ENCODE measurements around the gene IFNL3.

DNA sequence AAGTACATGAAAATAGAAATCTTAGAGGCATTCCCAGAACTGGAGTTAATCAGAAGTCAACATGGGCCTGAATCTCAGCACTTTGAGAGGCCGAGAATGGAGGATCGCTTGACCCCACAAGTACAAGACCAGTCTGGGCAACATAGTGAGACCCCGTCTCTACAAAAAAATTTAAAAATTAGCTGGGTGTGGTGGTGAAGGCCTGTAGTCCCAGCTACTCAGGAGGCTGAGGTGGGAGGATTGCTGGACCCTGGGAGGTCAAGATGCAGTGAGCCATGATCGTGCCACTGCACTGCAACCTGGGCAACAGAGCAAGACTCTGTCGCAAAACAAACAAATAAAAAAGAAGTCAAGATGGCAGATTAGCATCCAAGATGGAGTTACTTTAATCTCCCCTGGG is 31.9 kb upstream of the IFNL3 start:
- TF ChIP-seq, protein P1, sequence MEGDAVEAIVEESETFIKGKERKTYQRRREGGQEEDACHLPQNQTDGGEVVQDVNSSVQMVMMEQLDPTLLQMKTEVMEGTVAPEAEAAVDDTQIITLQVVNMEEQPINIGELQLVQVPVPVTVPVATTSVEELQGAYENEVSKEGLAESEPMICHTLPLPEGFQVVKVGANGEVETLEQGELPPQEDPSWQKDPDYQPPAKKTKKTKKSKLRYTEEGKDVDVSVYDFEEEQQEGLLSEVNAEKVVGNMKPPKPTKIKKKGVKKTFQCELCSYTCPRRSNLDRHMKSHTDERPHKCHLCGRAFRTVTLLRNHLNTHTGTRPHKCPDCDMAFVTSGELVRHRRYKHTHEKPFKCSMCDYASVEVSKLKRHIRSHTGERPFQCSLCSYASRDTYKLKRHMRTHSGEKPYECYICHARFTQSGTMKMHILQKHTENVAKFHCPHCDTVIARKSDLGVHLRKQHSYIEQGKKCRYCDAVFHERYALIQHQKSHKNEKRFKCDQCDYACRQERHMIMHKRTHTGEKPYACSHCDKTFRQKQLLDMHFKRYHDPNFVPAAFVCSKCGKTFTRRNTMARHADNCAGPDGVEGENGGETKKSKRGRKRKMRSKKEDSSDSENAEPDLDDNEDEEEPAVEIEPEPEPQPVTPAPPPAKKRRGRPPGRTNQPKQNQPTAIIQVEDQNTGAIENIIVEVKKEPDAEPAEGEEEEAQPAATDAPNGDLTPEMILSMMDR (IDR thresholded peaks at IDR 0.05), result no peak
- TF ChIP-seq POLR2AphosphoS5 (IDR thresholded peaks at IDR 0.05) (no peak), POLR2A (IDR thresholded peaks at IDR 0.05; ENCODE audit: low read depth) (no peak), EP300 (IDR thresholded peaks at IDR 0.05) (no peak)

Data from esophagus muscularis mucosa (tissue), 4 donors.